ENCODE data around the gene OR10H5.
A peak's percentile ranks its signal among the peaks of the same experiment; 100 is the strongest.
"Not testable (repeated sequence)": the region's sequence is repeated elsewhere in the genome, so short reads cannot be mapped to it uniquely, and the experiment has no call there.

Gene OR10H5

GRCh38 chr19:15831626-15832025 lies 44.2 kb downstream of the OR10H5 start:
- Mint-ChIP-seq H3K4me1 (no peaks in the 10 kb centered on the region), H3K27me3 (no peaks in the 10 kb centered on the region), H3K27ac (no peak overlapping the region), H3K36me3 (no peaks in the 10 kb centered on the region), H3K4me3 (no peak overlapping the region), H3K9me3 (no peaks in the 10 kb centered on the region)

- H3K9me3 Mint-ChIP-seq, H3K4me3 Mint-ChIP-seq, H3K27me3 Mint-ChIP-seq, H3K36me3 Mint-ChIP-seq, H3K27ac Mint-ChIP-seq: not testable (repeated sequence)
- peaks cover 19% of the 10 kb centered on the region for H3K4me1 Mint-ChIP-seq
Observed at GRCh38 chr19:15834232-15834631, 46.8 kb downstream of the OR10H5 start.

- H3K9me3 Mint-ChIP-seq, H3K27me3 Mint-ChIP-seq, H3K36me3 Mint-ChIP-seq: not testable (repeated sequence)
- H3K27ac Mint-ChIP-seq: peak overlapping the region; percentile 100
- H3K4me3 Mint-ChIP-seq: peak overlapping the region; percentile 98
- peaks cover 19% of the 10 kb centered on the region for H3K4me1 Mint-ChIP-seq
Observed at GRCh38 chr19:15835565-15836329, 48.3 kb downstream of the OR10H5 start.

- peaks cover 19% of the 10 kb centered on the region for H3K4me1 Mint-ChIP-seq
- H3K4me3 Mint-ChIP-seq: peak overlapping the region; percentile 98
- no peaks in the 10 kb centered on the region for H3K27me3 Mint-ChIP-seq
- peak overlapping the region; percentile 100 for H3K27ac Mint-ChIP-seq
- no peaks in the 10 kb centered on the region for H3K9me3 Mint-ChIP-seq
- no peaks in the 10 kb centered on the region for H3K36me3 Mint-ChIP-seq
Observed at GRCh38 chr19:15836330-15837220, 49.1 kb downstream of the OR10H5 start.

GRCh38 chr19:15837221-15837731 lies 49.8 kb downstream of the OR10H5 start:
- Mint-ChIP-seq H3K9me3 (no peaks in the 10 kb centered on the region), H3K36me3 (no peaks in the 10 kb centered on the region), H3K27me3 (no peaks in the 10 kb centered on the region), H3K4me3 (peak overlapping the region; percentile 98), H3K27ac (peak overlapping the region; percentile 92), H3K4me1 (peaks cover 23% of the 10 kb centered on the region)

- Mint-ChIP-seq H3K27ac (peak overlapping the region; percentile 79), H3K4me3 (peak overlapping the region; percentile 55)
Observed at GRCh38 chr19:15838351-15838750, 50.9 kb downstream of the OR10H5 start.

GRCh38 chr19:15839888-15840287 lies 52.4 kb downstream of the OR10H5 start:
- peaks cover 43% of the 10 kb centered on the region for H3K4me1 Mint-ChIP-seq
- not testable (repeated sequence) for H3K36me3 Mint-ChIP-seq, H3K4me3 Mint-ChIP-seq, H3K27ac Mint-ChIP-seq, H3K27me3 Mint-ChIP-seq, H3K9me3 Mint-ChIP-seq

More at GRCh38 chr19:15838351-15838750, 50.9 kb downstream of the OR10H5 start:
- Mint-ChIP-seq H3K4me1 (peaks cover 30% of the 10 kb centered on the region), H3K27me3 (no peaks in the 10 kb centered on the region), H3K36me3 (no peaks in the 10 kb centered on the region), H3K9me3 (no peaks in the 10 kb centered on the region)

- Mint-ChIP-seq H3K27me3 (no peaks in the 10 kb centered on the region), H3K4me1 (peaks cover 50% of the 10 kb centered on the region), H3K4me3 (no peak overlapping the region), H3K9me3 (no peaks in the 10 kb centered on the region), H3K27ac (no peak overlapping the region), H3K36me3 (no peaks in the 10 kb centered on the region)
Observed at GRCh38 chr19:15840833-15841232, 53.4 kb downstream of the OR10H5 start.

- Mint-ChIP-seq H3K36me3 (no peaks in the 10 kb centered on the region), H3K27ac (peak overlapping the region; percentile 65), H3K4me3 (peak overlapping the region; percentile 35), H3K9me3 (no peaks in the 10 kb centered on the region), H3K27me3 (no peaks in the 10 kb centered on the region), H3K4me1 (peaks cover 58% of the 10 kb centered on the region)
Observed at GRCh38 chr19:15841875-15842569, 54.6 kb downstream of the OR10H5 start.

GRCh38 chr19:15843203-15843893 lies 55.9 kb downstream of the OR10H5 start:
- Mint-ChIP-seq H3K27me3 (no peaks in the 10 kb centered on the region), H3K4me3 (peak overlapping the region; percentile 37), H3K4me1 (peaks cover 48% of the 10 kb centered on the region), H3K9me3 (no peaks in the 10 kb centered on the region), H3K27ac (peak overlapping the region; percentile 86), H3K36me3 (no peaks in the 10 kb centered on the region)

- H3K27me3 Mint-ChIP-seq, H3K9me3 Mint-ChIP-seq, H3K4me3 Mint-ChIP-seq, H3K27ac Mint-ChIP-seq, H3K36me3 Mint-ChIP-seq: not testable (repeated sequence)
- H3K4me1 Mint-ChIP-seq: peaks cover 43% of the 10 kb centered on the region
Observed at GRCh38 chr19:15843894-15844222, 56.4 kb downstream of the OR10H5 start.

GRCh38 chr19:15846923-15847322 lies 59.5 kb downstream of the OR10H5 start:
- H3K27me3 Mint-ChIP-seq: no peaks in the 10 kb centered on the region
- no peaks in the 10 kb centered on the region for H3K36me3 Mint-ChIP-seq
- no peaks in the 10 kb centered on the region for H3K9me3 Mint-ChIP-seq
- H3K4me3 Mint-ChIP-seq: no peak overlapping the region
- H3K27ac Mint-ChIP-seq: no peak overlapping the region
- H3K4me1 Mint-ChIP-seq: peaks cover 42% of the 10 kb centered on the region

- H3K27me3 Mint-ChIP-seq: no peaks in the 10 kb centered on the region
- no peaks in the 10 kb centered on the region for H3K9me3 Mint-ChIP-seq
- H3K36me3 Mint-ChIP-seq: no peaks in the 10 kb centered on the region
- H3K4me1 Mint-ChIP-seq: peaks cover 14% of the 10 kb centered on the region
- H3K27ac Mint-ChIP-seq: no peak overlapping the region
- no peak overlapping the region for H3K4me3 Mint-ChIP-seq
Observed at GRCh38 chr19:15850385-15850784, 62.9 kb downstream of the OR10H5 start.
